Type B pancreatic cell (in vitro differentiated cells): ENCODE measurements around the gene IGDCC3. TPM values are rescaled to one million over a fixed set of nuclear protein-coding genes. Genes with fewer than 3 reads are reported as not detected.
A peak's percentile ranks its signal among the peaks of the same experiment; 100 is the strongest.

ENCODE experiments used
- DNase-seq: peaks from one replicate; pipeline ENCODE4 v3.0.0; 2021; ENCODE audit warnings: mixed read lengths; ENCODE audit not compliant: unreplicated experiment; ENCODE audit errors: extremely low spot score
- H3K27ac Mint-ChIP-seq: 2 replicates; pipeline ENCODE4 v1.8.0; 2021; ENCODE audit warnings: mild to moderate bottlenecking, mixed read lengths
- H3K27me3 Mint-ChIP-seq: 2 replicates; pipeline ENCODE4 v1.8.0; 2021; ENCODE audit warnings: mixed read lengths
- H3K36me3 Mint-ChIP-seq: 2 replicates; pipeline ENCODE4 v1.8.0; 2021; ENCODE audit warnings: mixed read lengths
- H3K4me1 Mint-ChIP-seq: one replicate; pipeline ENCODE4 v1.8.0; 2021; ENCODE audit warnings: mixed read lengths; ENCODE audit not compliant: unreplicated experiment
- H3K4me3 Mint-ChIP-seq: 2 replicates; pipeline ENCODE4 v1.8.0; 2021; ENCODE audit warnings: mild to moderate bottlenecking, mixed read lengths
- H3K9me3 Mint-ChIP-seq: 2 replicates; pipeline ENCODE4 v1.8.0; 2021; ENCODE audit warnings: mixed read lengths
- total RNA-seq: library from RNA; stranded (reverse); gene quantifications from 2 replicates; pipeline ENCODE4 v1.2.1, GENCODE V29; 2021; ENCODE audit warnings: low replicate concordance
- TF ChIP-seq, protein P1 (sequence below): fragments of 200-600 bp; sonication (generic); conservative IDR thresholded peaks from 2 replicates; pipeline ENCODE4 v1.5.0; 2021; ENCODE audit warnings: antibody characterized with exemption, mild to moderate bottlenecking

IGDCC3 gene
- total RNA-seq, 1 donor from 2014 or later: 169 TPM

DNA sequence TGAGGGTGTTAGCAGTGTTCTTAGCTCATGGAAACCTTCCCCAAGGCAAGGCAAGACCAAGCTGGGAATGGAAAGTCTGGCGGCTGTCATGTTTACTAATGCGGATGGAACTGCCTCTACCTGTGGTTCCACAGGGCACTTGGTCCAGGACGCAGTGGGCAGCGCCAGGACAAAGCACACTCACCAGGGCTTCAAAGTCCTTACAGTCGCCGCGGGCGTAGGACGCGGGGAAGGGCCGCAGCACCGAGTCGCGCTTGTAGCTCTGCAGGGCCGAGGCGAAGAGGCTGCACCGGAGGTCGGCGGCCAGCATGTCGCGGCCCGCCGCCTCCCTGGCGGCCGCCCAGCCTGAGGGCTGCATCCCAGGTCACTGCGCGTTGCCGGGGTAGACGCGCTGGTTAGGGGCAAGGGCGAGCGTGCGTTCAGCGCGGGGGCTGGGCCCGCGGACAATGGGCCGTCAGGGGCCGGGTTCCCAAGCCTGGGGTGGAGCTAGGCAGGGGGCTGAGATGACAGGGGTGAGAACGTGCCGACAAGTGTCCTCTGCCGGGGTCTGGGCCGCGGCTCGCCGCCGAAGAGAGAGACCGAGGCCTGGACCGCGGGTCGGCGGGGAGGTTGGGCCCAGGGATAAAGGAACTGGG lies 91.6 kb downstream of the IGDCC3 start:
- Mint-ChIP-seq H3K27ac (peak overlapping the region; percentile 86), H3K27me3 (no peaks in the 10 kb centered on the region), H3K4me3 (peak overlapping the region; percentile 91), H3K9me3 (no peaks in the 10 kb centered on the region), H3K36me3 (peaks cover 5% of the 10 kb centered on the region), H3K4me1 (peaks cover 22% of the 10 kb centered on the region)
- TF ChIP-seq, protein P1, sequence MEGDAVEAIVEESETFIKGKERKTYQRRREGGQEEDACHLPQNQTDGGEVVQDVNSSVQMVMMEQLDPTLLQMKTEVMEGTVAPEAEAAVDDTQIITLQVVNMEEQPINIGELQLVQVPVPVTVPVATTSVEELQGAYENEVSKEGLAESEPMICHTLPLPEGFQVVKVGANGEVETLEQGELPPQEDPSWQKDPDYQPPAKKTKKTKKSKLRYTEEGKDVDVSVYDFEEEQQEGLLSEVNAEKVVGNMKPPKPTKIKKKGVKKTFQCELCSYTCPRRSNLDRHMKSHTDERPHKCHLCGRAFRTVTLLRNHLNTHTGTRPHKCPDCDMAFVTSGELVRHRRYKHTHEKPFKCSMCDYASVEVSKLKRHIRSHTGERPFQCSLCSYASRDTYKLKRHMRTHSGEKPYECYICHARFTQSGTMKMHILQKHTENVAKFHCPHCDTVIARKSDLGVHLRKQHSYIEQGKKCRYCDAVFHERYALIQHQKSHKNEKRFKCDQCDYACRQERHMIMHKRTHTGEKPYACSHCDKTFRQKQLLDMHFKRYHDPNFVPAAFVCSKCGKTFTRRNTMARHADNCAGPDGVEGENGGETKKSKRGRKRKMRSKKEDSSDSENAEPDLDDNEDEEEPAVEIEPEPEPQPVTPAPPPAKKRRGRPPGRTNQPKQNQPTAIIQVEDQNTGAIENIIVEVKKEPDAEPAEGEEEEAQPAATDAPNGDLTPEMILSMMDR: no peak
- DNase-seq: peak; percentile 75

DNA sequence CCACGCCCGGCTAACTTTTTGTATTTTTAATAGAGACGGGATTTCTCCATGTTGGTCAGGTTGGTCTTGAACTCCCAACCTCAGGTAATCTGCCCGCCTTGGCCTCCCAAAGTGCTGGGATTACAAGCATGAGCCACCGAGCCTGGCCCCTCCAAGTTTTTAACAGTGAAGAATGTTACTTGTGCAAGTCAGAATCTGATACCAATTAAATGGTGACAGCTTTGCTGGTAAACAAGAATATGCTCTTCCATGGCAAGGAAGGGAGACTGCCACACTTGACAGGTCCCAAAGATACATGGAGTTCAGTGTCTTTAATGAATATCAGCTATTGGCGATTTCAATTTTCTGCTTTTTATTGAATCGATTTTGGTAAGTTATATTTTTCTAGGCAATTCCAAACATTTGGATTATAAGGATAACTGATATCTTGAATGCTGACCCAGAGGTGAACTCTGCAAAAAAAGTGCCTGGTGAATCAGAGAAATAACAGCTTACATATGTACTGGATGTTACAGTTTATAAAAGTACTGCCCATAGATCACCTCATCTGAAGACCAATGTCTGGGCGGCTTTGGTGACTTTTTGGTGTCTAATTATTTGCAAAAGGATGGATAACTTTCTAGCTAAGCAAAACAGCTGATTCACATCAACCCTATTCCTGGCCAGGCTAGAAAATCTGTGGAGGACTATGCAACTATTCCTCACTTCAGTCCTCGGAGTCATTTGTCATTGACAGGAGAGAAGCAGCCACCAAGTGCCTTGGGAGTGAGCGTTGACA lies 92.3 kb downstream of the IGDCC3 start:
- Mint-ChIP-seq H3K36me3 (peaks cover 5% of the 10 kb centered on the region), H3K27ac (peak overlapping the region; percentile 86), H3K9me3 (no peaks in the 10 kb centered on the region), H3K27me3 (no peaks in the 10 kb centered on the region), H3K4me3 (peak overlapping the region; percentile 91), H3K4me1 (peaks cover 22% of the 10 kb centered on the region)
- TF ChIP-seq, protein P1: no peak
- DNase-seq: no peak

DNA sequence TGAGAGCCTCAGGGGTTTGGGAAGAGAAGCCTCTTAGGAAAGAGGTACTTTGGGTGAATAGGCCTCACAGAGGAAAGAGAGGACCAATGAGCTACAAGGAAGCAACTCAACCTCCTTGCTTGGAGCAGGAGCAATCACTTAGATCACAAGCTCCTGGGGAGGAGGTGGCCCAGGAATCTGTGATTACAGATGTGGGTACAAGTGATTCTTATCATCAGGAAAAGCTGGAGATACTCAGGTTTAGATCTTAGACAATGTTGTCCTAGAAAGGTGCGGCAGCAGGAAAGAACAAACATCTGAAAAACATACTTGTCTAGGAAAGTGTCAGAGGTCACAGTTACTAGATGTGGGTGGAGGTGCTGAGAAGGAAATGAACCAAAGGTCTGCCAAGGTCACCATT lies 99.3 kb downstream of the IGDCC3 start:
- H3K4me1 Mint-ChIP-seq: peaks cover 16% of the 10 kb centered on the region

More for the DNA sequence above, 99.3 kb downstream of the IGDCC3 start:
- Mint-ChIP-seq H3K27ac (no peak overlapping the region), H3K36me3 (peaks cover 9% of the 10 kb centered on the region), H3K9me3 (no peaks in the 10 kb centered on the region), H3K27me3 (no peaks in the 10 kb centered on the region), H3K4me3 (no peak overlapping the region)
- TF ChIP-seq, protein P1: no peak
- DNase-seq: no peak

Other genes starting within 250 kb of the IGDCC3 start
- 22.2 and 38.9 TPM in 2 replicates for gene PDCD7, start 244.2 kb downstream of the IGDCC3 start, total RNA-seq
- gene CLPX, start 192.7 kb downstream of the IGDCC3 start, total RNA-seq: 52.1 and 55.1 TPM in 2 replicates
- 0.07 and 1.8 TPM in 2 replicates for gene CILP, start 166.5 kb downstream of the IGDCC3 start, total RNA-seq
- gene PARP16, start 91.1 kb downstream of the IGDCC3 start, total RNA-seq: 8.0 and 12.7 TPM in 2 replicates
- not detected in 2 replicates for gene RNU5A-1, start 82.0 kb downstream of the IGDCC3 start, total RNA-seq
- gene RNU5B-1, start 73.3 kb downstream of the IGDCC3 start, total RNA-seq: 15.0 and 16.3 TPM in 2 replicates
- gene IGDCC4, start 44.9 kb upstream of the IGDCC3 start, total RNA-seq: 2.4 and 17.1 TPM in 2 replicates
- gene DPP8, start 139.7 kb upstream of the IGDCC3 start, total RNA-seq: 25.0 and 27.4 TPM in 2 replicates
- 91.5 and 123 TPM in 2 replicates for gene HACD3, start 152.5 kb upstream of the IGDCC3 start, total RNA-seq
- 43.9 and 49.3 TPM in 2 replicates for gene INTS14, start 233.1 kb upstream of the IGDCC3 start, total RNA-seq
- 9.8 and 15.8 TPM in 2 replicates for gene SLC24A1, start 243.9 kb upstream of the IGDCC3 start, total RNA-seq